Large intestine (tissue), 12 donors: Measurements from ENCODE around the gene TSNAXIP1. TPM values are rescaled to one million over a fixed set of nuclear protein-coding genes. Genes with fewer than 3 reads are reported as not detected.

Experiments
- DNase-seq, 2 donors: peaks; one replicate each; pipeline versions ENCODE4 v3.0.0 to v3.0.0-alpha.2; 2013
- H3K27ac ChIP-seq: one replicate; pipeline ENCODE4 v1.5.1; 2013; ENCODE audit warnings: low read length
- H3K27me3 ChIP-seq: 2 replicates; pipeline ENCODE4 v1.6.1; 2013; ENCODE audit warnings: low read length; ENCODE audit not compliant: control insufficient read depth, insufficient read depth
- H3K36me3 ChIP-seq: 2 replicates; pipeline ENCODE4 v1.6.1; 2013; ENCODE audit warnings: low read length; ENCODE audit not compliant: control insufficient read depth, insufficient read depth
- H3K4me1 ChIP-seq: one replicate; pipeline ENCODE4 v1.6.1; 2013; ENCODE audit warnings: low read length; ENCODE audit not compliant: control insufficient read depth, insufficient read depth
- H3K4me3 ChIP-seq: one replicate; pipeline ENCODE4 v1.5.1; 2013; ENCODE audit warnings: low read length
- H3K9me3 ChIP-seq: one replicate; pipeline ENCODE4 v1.6.1; 2013; ENCODE audit warnings: mild to moderate bottlenecking, low read depth, low read length, moderate library complexity; ENCODE audit not compliant: control insufficient read depth
- WGBS: methylation state at CpG from one replicate; pipeline ENCODE4 v1.1.5; 2013; ENCODE audit warnings: low lambda C conversion rate; ENCODE audit not compliant: insufficient coverage; 5-methylcytosine and 5-hydroxymethylcytosine counted together
- long read RNA-seq, 11 donors: transcript quantifications; one replicate each; lab custom pipeline, GENCODE V29; 2026
- polyA plus RNA-seq: library from polyadenylated mRNA; unstranded; fragments of 120-200 nt; gene quantifications from one replicate; pipeline ENCODE4 v1.2.1, GENCODE V29; 2013

The TSNAXIP1 gene
- 1.5 TPM for polyA plus RNA-seq
- long read RNA-seq, donor 1 = 0 reads
- long read RNA-seq, donor 2 = 0 reads
- long read RNA-seq, donor 3 = 0 reads
- long read RNA-seq, donor 4 = 0 reads
- long read RNA-seq, donor 5 = 0 reads
- long read RNA-seq, donor 6 = 0 reads
- long read RNA-seq, donor 7 = 0 reads
- long read RNA-seq, donor 8 = 0 reads
- long read RNA-seq, donor 9, partial matches to known transcripts = 11 of 11 reads
- long read RNA-seq, donor 9, other reads (novel, unspliced or antisense) = 0 of 11 reads
- long read RNA-seq, donor 10 = 0 reads
- long read RNA-seq, donor 11, partial matches to known transcripts = 5 of 5 reads
- long read RNA-seq, donor 11, other reads (novel, unspliced or antisense) = 0 of 5 reads

GRCh38 chr16:67806428-67807147, at the start of gene TSNAXIP1, which contains the start of gene RANBP10:
TSNAXIP1 (plus strand) TSS chr16:67806889; CDS start chr16:67807150, 261 bp downstream.
RANBP10 (minus strand) TSS chr16:67806560; CDS start chr16:67806536, 24 bp downstream.
- H3K36me3 ChIP-seq = peaks cover 21% of the 10 kb centered on the region
- peak within 1 kb of the TSS; percentile 75 for H3K27ac ChIP-seq
- no peaks in the 10 kb centered on the region for H3K27me3 ChIP-seq
- WGBS = no CpG with 5 or more reads among the region's 54 CpGs
- H3K9me3 ChIP-seq = no peaks in the 10 kb centered on the region
- peak within 1 kb of the TSS; percentile 92 for H3K4me3 ChIP-seq
- peaks cover 12% of the 10 kb centered on the region for H3K4me1 ChIP-seq
- peak; percentile 99 to 100 for DNase-seq

- DNase-seq = no peak
- Histone ChIP-seq H3K9me3 (no peaks in the 10 kb centered on the region), H3K27ac (no peak overlapping the region), H3K36me3 (peaks cover 32% of the 10 kb centered on the region), H3K4me3 (no peak overlapping the region), H3K4me1 (no peaks in the 10 kb centered on the region), H3K27me3 (no peaks in the 10 kb centered on the region)
- WGBS = no CpG with 5 or more reads among the region's 3 CpGs
Observed at GRCh38 chr16:67758006-67758405, 48.7 kb upstream of the TSNAXIP1 start.

- Histone ChIP-seq H3K4me1 (no peaks in the 10 kb centered on the region), H3K36me3 (peaks cover 33% of the 10 kb centered on the region), H3K27me3 (no peaks in the 10 kb centered on the region), H3K9me3 (no peaks in the 10 kb centered on the region), H3K27ac (no peak overlapping the region), H3K4me3 (no peak overlapping the region)
- WGBS = no CpG with 5 or more reads among the region's 7 CpGs
- no peak for DNase-seq
Observed at GRCh38 chr16:67758966-67759365, 47.7 kb upstream of the TSNAXIP1 start.

- Histone ChIP-seq H3K27ac (no peak overlapping the region), H3K4me3 (no peak overlapping the region), H3K4me1 (no peaks in the 10 kb centered on the region), H3K36me3 (peaks cover 33% of the 10 kb centered on the region), H3K27me3 (no peaks in the 10 kb centered on the region), H3K9me3 (no peaks in the 10 kb centered on the region)
- no CpG with 5 or more reads among the region's 8 CpGs for WGBS
- no peak for DNase-seq
Observed at GRCh38 chr16:67760206-67760955, 46.3 kb upstream of the TSNAXIP1 start.

GRCh38 chr16:67760956-67761230, 45.8 kb upstream of the TSNAXIP1 start:
- H3K36me3 ChIP-seq = peaks cover 31% of the 10 kb centered on the region
- H3K27me3 ChIP-seq = no peaks in the 10 kb centered on the region
- H3K9me3 ChIP-seq = no peaks in the 10 kb centered on the region
- no peak for DNase-seq
- WGBS = no CpG with 5 or more reads among the region's 4 CpGs
- no peak overlapping the region for H3K27ac ChIP-seq
- no peaks in the 10 kb centered on the region for H3K4me1 ChIP-seq
- H3K4me3 ChIP-seq = no peak overlapping the region

- Histone ChIP-seq H3K4me3 (no peak overlapping the region), H3K27me3 (no peaks in the 10 kb centered on the region), H3K36me3 (peaks cover 34% of the 10 kb centered on the region), H3K9me3 (no peaks in the 10 kb centered on the region), H3K4me1 (no peaks in the 10 kb centered on the region), H3K27ac (no peak overlapping the region)
- WGBS = no CpG with 5 or more reads among the region's 1 CpG
- no peak for DNase-seq
Observed at GRCh38 chr16:67761924-67762323, 44.8 kb upstream of the TSNAXIP1 start.

- Histone ChIP-seq H3K27ac (no peak overlapping the region), H3K27me3 (no peaks in the 10 kb centered on the region), H3K4me1 (no peaks in the 10 kb centered on the region), H3K9me3 (no peaks in the 10 kb centered on the region), H3K4me3 (no peak overlapping the region), H3K36me3 (peaks cover 34% of the 10 kb centered on the region)
- no CpG with 5 or more reads among the region's 2 CpGs for WGBS
- no peak for DNase-seq
Observed at GRCh38 chr16:67762385-67762784, 44.3 kb upstream of the TSNAXIP1 start.

- WGBS = no CpG with 5 or more reads among the region's 5 CpGs
- H3K27ac ChIP-seq = no peak overlapping the region
- no peaks in the 10 kb centered on the region for H3K9me3 ChIP-seq
- no peaks in the 10 kb centered on the region for H3K4me1 ChIP-seq
- H3K27me3 ChIP-seq = no peaks in the 10 kb centered on the region
- H3K4me3 ChIP-seq = no peak overlapping the region
- H3K36me3 ChIP-seq = peaks cover 29% of the 10 kb centered on the region
- no peak for DNase-seq
Observed at GRCh38 chr16:67763066-67763465, 43.6 kb upstream of the TSNAXIP1 start.

GRCh38 chr16:67764158-67764667, 42.5 kb upstream of the TSNAXIP1 start:
- no peak overlapping the region for H3K4me3 ChIP-seq
- no peaks in the 10 kb centered on the region for H3K4me1 ChIP-seq
- H3K27me3 ChIP-seq = no peaks in the 10 kb centered on the region
- 100% methylated on average over 2 of the region's 7 CpGs for WGBS
- DNase-seq = no peak
- no peak overlapping the region for H3K27ac ChIP-seq
- no peaks in the 10 kb centered on the region for H3K9me3 ChIP-seq
- peaks cover 24% of the 10 kb centered on the region for H3K36me3 ChIP-seq

- Histone ChIP-seq H3K4me1 (no peaks in the 10 kb centered on the region), H3K9me3 (no peaks in the 10 kb centered on the region), H3K4me3 (no peak overlapping the region), H3K27me3 (no peaks in the 10 kb centered on the region), H3K27ac (no peak overlapping the region), H3K36me3 (peaks cover 26% of the 10 kb centered on the region)
- WGBS = 90% methylated on average over 2 of the region's 4 CpGs
- no peak for DNase-seq
Observed at GRCh38 chr16:67766291-67766690, 40.4 kb upstream of the TSNAXIP1 start.
